ENCODE data around the gene CEP290. TPM values are rescaled to one million over a fixed set of nuclear protein-coding genes. Genes with fewer than 3 reads are reported as not detected.

CEP290 gene
- total and polyA plus RNA-seq, 12 donors: 5.1 to 32.0 (median 11.2) TPM

DNA sequence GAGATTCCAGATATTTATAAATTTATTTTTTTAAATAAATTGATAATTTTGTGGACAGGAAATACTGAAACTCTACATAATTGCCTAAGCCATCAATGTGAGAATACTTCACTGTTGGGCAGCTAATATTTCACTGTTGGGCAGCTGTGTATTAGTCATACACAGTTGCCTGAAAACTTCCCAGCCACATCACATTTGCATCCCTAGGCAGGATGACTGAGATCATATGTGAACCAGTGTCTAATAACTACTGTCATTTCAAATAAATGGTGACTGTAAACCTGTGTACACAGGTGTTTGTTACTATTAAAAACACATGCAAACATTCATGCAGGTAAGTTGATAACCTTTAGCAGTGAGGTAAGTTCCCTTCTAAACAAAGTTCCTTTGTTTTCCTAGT lies 44.1 kb upstream of the CEP290 start:
- Histone ChIP-seq H3K27me3 (no peaks in the 10 kb centered on the region), H3K4me3 (no peak overlapping the region), H3K4me1 (replicated peaks in 1 of 2) (no peaks in the 10 kb centered on the region), H3K36me3 (replicated peaks in 1 of 2) (no peaks in the 10 kb centered on the region), H3K27ac (no peak overlapping the region), H3K9me3 (replicated peaks in 1 of 3) (no peaks in the 10 kb centered on the region)
- TF ChIP-seq POLR2A (IDR thresholded peaks at IDR 0.05): no peak
- TF ChIP-seq, protein P1, sequence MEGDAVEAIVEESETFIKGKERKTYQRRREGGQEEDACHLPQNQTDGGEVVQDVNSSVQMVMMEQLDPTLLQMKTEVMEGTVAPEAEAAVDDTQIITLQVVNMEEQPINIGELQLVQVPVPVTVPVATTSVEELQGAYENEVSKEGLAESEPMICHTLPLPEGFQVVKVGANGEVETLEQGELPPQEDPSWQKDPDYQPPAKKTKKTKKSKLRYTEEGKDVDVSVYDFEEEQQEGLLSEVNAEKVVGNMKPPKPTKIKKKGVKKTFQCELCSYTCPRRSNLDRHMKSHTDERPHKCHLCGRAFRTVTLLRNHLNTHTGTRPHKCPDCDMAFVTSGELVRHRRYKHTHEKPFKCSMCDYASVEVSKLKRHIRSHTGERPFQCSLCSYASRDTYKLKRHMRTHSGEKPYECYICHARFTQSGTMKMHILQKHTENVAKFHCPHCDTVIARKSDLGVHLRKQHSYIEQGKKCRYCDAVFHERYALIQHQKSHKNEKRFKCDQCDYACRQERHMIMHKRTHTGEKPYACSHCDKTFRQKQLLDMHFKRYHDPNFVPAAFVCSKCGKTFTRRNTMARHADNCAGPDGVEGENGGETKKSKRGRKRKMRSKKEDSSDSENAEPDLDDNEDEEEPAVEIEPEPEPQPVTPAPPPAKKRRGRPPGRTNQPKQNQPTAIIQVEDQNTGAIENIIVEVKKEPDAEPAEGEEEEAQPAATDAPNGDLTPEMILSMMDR (IDR thresholded peaks at IDR 0.05): no peak
- DNase-seq: no peak
- intact Hi-C loops (cut with DNase I): no loop called here

DNA sequence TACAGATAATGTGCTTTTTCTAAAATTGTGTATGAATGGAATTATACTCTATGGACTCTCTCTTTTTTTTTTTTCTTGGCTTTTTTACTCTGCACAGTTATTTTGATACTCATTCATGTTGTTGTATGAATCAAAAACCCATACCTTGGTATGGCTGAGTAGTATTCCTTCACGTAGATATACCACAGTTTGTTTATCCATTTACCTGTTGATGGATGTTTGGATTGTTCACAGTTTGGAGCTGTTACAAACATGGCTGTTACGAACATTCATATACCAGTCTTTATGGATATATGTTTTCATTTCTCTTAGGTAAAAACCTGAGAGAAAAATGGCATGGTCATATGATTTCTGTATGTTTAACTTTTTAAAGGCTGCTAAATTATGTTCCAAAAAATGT lies 43.4 kb upstream of the CEP290 start:
- no peaks in the 10 kb centered on the region for H3K4me1 ChIP-seq (replicated peaks in 1 of 2)
- TF ChIP-seq POLR2A (IDR thresholded peaks at IDR 0.05): no peak
- TF ChIP-seq, protein P1 (IDR thresholded peaks at IDR 0.05): no peak

DNA sequence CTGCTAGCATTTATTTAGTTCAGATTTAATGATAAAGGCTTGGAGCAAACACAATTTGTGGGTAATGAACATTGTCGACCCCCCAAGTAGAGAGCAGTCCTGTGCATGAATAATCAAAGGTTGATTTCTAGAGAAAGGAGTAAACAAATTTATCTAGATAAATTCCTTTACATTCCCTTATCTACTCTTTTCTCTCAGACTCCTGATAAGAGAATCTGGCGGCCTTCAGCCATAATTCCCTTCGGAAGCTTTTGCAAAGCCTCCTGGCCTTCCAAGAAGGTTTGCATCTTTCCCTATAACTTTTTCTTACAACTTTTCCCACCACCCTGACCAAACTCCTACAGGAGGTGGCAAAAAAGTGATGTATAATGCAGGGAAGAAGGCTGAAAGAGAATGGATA lies 42.3 kb upstream of the CEP290 start:
- intact Hi-C loops (cut with DNase I): no loop called here
- TF ChIP-seq POLR2A (IDR thresholded peaks at IDR 0.05): no peak
- TF ChIP-seq, protein P1 (IDR thresholded peaks at IDR 0.05): no peak
- no peak overlapping the region for H3K4me3 ChIP-seq
- WGBS, 4 donors: 69 to 85% (median 80%) methylated on average over 3 of the region's 3 CpGs
- H3K4me1 ChIP-seq (replicated peaks in 1 of 2): no peaks in the 10 kb centered on the region
- no peaks in the 10 kb centered on the region for H3K36me3 ChIP-seq (replicated peaks in 1 of 2)
- H3K27ac ChIP-seq: no peak overlapping the region
- no peaks in the 10 kb centered on the region for H3K27me3 ChIP-seq
- no peaks in the 10 kb centered on the region for H3K9me3 ChIP-seq (replicated peaks in 1 of 3)
- no peak for DNase-seq

More for the DNA sequence above, 43.4 kb upstream of the CEP290 start:
- Histone ChIP-seq H3K27ac (no peak overlapping the region), H3K4me3 (no peak overlapping the region), H3K27me3 (no peaks in the 10 kb centered on the region), H3K9me3 (replicated peaks in 1 of 3) (no peaks in the 10 kb centered on the region), H3K36me3 (replicated peaks in 1 of 2) (no peaks in the 10 kb centered on the region)
- no peak for DNase-seq
- intact Hi-C loops (cut with DNase I): no loop called here
- 97 to 100% (median 98%) methylated on average over 2 of the region's 2 CpGs for WGBS, 4 donors

DNA sequence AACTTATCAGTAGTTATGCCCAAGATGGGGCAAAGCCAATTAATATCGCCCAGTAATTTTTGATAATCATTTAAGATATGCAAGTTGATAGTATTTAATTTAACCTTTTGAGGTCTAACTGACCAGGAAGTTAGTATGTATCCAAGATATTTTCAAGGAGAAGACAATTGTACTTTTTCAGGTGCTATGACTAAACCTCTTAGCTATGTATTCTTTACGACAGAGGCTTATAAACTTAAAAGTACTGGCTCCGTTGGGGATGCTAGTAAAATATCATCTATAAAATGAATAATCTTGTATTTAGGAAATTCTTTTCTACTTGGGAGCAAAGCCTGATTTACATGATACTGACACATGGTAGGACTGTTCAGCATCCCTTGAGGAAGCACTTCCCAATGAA lies 40.5 kb upstream of the CEP290 start:
- intact Hi-C loops (cut with DNase I): no loop called here
- DNase-seq: no peak
- Histone ChIP-seq H3K27me3 (no peaks in the 10 kb centered on the region), H3K9me3 (replicated peaks in 1 of 3) (no peaks in the 10 kb centered on the region), H3K4me3 (no peak overlapping the region), H3K27ac (no peak overlapping the region), H3K36me3 (replicated peaks in 1 of 2) (no peaks in the 10 kb centered on the region), H3K4me1 (replicated peaks in 1 of 2) (no peaks in the 10 kb centered on the region)
- WGBS, 4 donors: 94 to 97% (median 95%) methylated on average over 3 of the region's 3 CpGs
- TF ChIP-seq, protein P1 (IDR thresholded peaks at IDR 0.05): no peak
- TF ChIP-seq POLR2A (IDR thresholded peaks at IDR 0.05): no peak
